Right ventricle myocardium inferior (tissue), 1 donor: ENCODE data around the gene IQGAP2. TPM values are rescaled to one million over a fixed set of nuclear protein-coding genes. Genes with fewer than 3 reads are reported as not detected.

ENCODE experiments used
- ATAC-seq: fragments of 200-7000 bp; cut with Tn5 transposase; one replicate; pipeline ENCODE4 v1.9.1; 2020; ENCODE audit warnings: mild to moderate bottlenecking, moderate library complexity
- DNase-seq: peaks from one replicate; pipeline ENCODE4 v3.0.0; 2021; ENCODE audit errors: missing footprints
- intact Hi-C: fragments of 100-400 bp; cut with DNase I; formaldehyde crosslinking; loops from one replicate; pipeline ENCODE4 v1.11.0; 2022
- total RNA-seq: library from RNA; stranded (reverse); fragmentation: NEBNext Ultra II Directional; extraction: Animal tissue kit (Norgen Biotek cat#: 25700); gene quantifications from one replicate; pipeline ENCODE4 v1.2.1, GENCODE V29; 2021
- donor health status: DM: no; HTN: yes; CAD: no; lungs with severe emphysema.

Gene IQGAP2
- total RNA-seq, 1 donor from 2014 or later: 4.9 TPM

GRCh38 chr5:76606701-76607100 lies 203.6 kb downstream of the IQGAP2 start:
- DNase-seq: no peak
- intact Hi-C loops: no loop called here
- no peak for ATAC-seq

GRCh38 chr5:76607353-76607871 lies 204.3 kb downstream of the IQGAP2 start:
- ATAC-seq (no peak), DNase-seq (no peak)
- intact Hi-C loops: no loop called here

- intact Hi-C loops: no loop called here
- DNase-seq (no peak), ATAC-seq (no peak)
Measured at GRCh38 chr5:76608833-76609232, 205.7 kb downstream of the IQGAP2 start.

GRCh38 chr5:76610196-76610595 lies 207.1 kb downstream of the IQGAP2 start:
- DNase-seq (no peak), ATAC-seq (no peak)
- intact Hi-C loops: no loop called here

- DNase-seq: no peak
Measured at GRCh38 chr5:76612942-76613341, 209.9 kb downstream of the IQGAP2 start.

GRCh38 chr5:76615759-76616158 lies 212.7 kb downstream of the IQGAP2 start:
- DNase-seq (no peak), ATAC-seq (no peak)
- intact Hi-C loops: no loop called here

More at GRCh38 chr5:76612942-76613341, 209.9 kb downstream of the IQGAP2 start:
- no peak for ATAC-seq
- intact Hi-C loops: no loop called here

- intact Hi-C loops: no loop called here
- DNase-seq (no peak), ATAC-seq (no peak)
Measured at GRCh38 chr5:76616206-76616605, 213.1 kb downstream of the IQGAP2 start.

GRCh38 chr5:76617229-76617628 lies 214.1 kb downstream of the IQGAP2 start:
- intact Hi-C loops: no loop called here
- no peak for ATAC-seq
- no peak for DNase-seq

- intact Hi-C loops: no loop called here
- DNase-seq (no peak), ATAC-seq (no peak)
Measured at GRCh38 chr5:76617675-76618074, 214.6 kb downstream of the IQGAP2 start.

- ATAC-seq (no peak), DNase-seq (no peak)
- intact Hi-C loops: no loop called here
Measured at GRCh38 chr5:76620166-76620565, 217.1 kb downstream of the IQGAP2 start.

- no peak for DNase-seq
- no peak for ATAC-seq
- intact Hi-C loops: no loop called here
Measured at GRCh38 chr5:76622076-76622475, 219.0 kb downstream of the IQGAP2 start.

- ATAC-seq: peak; percentile 68
- DNase-seq: no peak
- intact Hi-C loops: no loop called here
Measured at GRCh38 chr5:76622973-76623596, 220.0 kb downstream of the IQGAP2 start, which contains the start of gene F2RL2. F2RL2 (minus strand) TSS chr5:76623403; CDS start chr5:76623230, 173 bp downstream.

- intact Hi-C loops: no loop called here
- DNase-seq: no peak
- no peak for ATAC-seq
Measured at GRCh38 chr5:76625087-76625815, 222.2 kb downstream of the IQGAP2 start.

- intact Hi-C loops: no loop called here
- ATAC-seq: no peak
- DNase-seq: no peak
Measured at GRCh38 chr5:76626738-76627137, 223.7 kb downstream of the IQGAP2 start.

GRCh38 chr5:76634661-76635060 lies 231.6 kb downstream of the IQGAP2 start:
- intact Hi-C loops: no loop called here
- DNase-seq (no peak), ATAC-seq (no peak)

GRCh38 chr5:76637490-76637889 lies 234.4 kb downstream of the IQGAP2 start:
- DNase-seq (no peak), ATAC-seq (no peak)
- intact Hi-C loops: no loop called here

GRCh38 chr5:76638479-76638878 lies 235.4 kb downstream of the IQGAP2 start:
- intact Hi-C loops: no loop called here
- no peak for DNase-seq
- no peak for ATAC-seq

GRCh38 chr5:76641514-76642120 lies 238.5 kb downstream of the IQGAP2 start:
- intact Hi-C loops: loop anchor here (5.0 to 10.0 kb wide), 2 partner anchors 39 to 73 kb away; partner anchors contain the start of gene F2R
- DNase-seq (no peak), ATAC-seq (no peak)

- DNase-seq: no peak
- intact Hi-C loops: loop anchor here (5.0 to 10.0 kb wide), 2 partner anchors 40 to 72 kb away; partner anchors contain the start of gene F2R
- ATAC-seq: no peak
Measured at GRCh38 chr5:76642390-76643040, 239.4 kb downstream of the IQGAP2 start.
